OCI-LY3 (cell line): ENCODE data around the gene GPR142.

Experiments used
- EZH2phosphoT487 ChIP-seq: fragments of 200-600 bp; shearing (Covaris generic); IDR thresholded peaks from 2 replicates; pipeline ENCODE4 v1.6.1; 2018; ENCODE audit warnings: antibody characterized with exemption, mixed run types, low read depth
- TF ChIP-seq, protein P1 (sequence below): fragments of 200-600, 300-600 bp; sonication (generic); IDR thresholded peaks from 2 replicates; pipeline ENCODE4 v1.5.1; 2014; ENCODE audit warnings: antibody characterized with exemption, low read length, low read depth

GRCh38 chr17:74410001-74410443, 42.7 kb downstream of the GPR142 start:
- TF ChIP-seq, protein P1, sequence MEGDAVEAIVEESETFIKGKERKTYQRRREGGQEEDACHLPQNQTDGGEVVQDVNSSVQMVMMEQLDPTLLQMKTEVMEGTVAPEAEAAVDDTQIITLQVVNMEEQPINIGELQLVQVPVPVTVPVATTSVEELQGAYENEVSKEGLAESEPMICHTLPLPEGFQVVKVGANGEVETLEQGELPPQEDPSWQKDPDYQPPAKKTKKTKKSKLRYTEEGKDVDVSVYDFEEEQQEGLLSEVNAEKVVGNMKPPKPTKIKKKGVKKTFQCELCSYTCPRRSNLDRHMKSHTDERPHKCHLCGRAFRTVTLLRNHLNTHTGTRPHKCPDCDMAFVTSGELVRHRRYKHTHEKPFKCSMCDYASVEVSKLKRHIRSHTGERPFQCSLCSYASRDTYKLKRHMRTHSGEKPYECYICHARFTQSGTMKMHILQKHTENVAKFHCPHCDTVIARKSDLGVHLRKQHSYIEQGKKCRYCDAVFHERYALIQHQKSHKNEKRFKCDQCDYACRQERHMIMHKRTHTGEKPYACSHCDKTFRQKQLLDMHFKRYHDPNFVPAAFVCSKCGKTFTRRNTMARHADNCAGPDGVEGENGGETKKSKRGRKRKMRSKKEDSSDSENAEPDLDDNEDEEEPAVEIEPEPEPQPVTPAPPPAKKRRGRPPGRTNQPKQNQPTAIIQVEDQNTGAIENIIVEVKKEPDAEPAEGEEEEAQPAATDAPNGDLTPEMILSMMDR = no peak
- TF ChIP-seq EZH2phosphoT487 = no peak
